Skeletal muscle tissue (tissue), 4 donors: ENCODE data around the gene RANBP3. TPM values are rescaled to one million over a fixed set of nuclear protein-coding genes. Genes with fewer than 3 reads are reported as not detected.
"Not testable (repeated sequence)": the region's sequence is repeated elsewhere in the genome, so short reads cannot be mapped to it uniquely, and the experiment has no call there.

ENCODE experiments used
- H3K27ac ChIP-seq: one replicate; pipeline ENCODE4 v1.7.0; 2013; ENCODE audit warnings: mild to moderate bottlenecking, low read depth, low read length, inconsistent platforms
- H3K27me3 ChIP-seq, 3 donors: one replicate each; pipeline ENCODE4 v1.7.0; 2013; ENCODE audit warnings: low read length in 3 of 3; ENCODE audit not compliant: control insufficient read depth in 3 of 3, insufficient read depth in 3 of 3
- H3K36me3 ChIP-seq, 3 donors: one replicate each; pipeline ENCODE4 v1.7.0; 2013; ENCODE audit warnings: low read length in 3 of 3; ENCODE audit not compliant: control insufficient read depth in 3 of 3, insufficient read depth in 3 of 3
- H3K4me1 ChIP-seq, 3 donors: one replicate each; pipeline ENCODE4 v1.7.0; 2013; ENCODE audit warnings: low read length in 3 of 3, mild to moderate bottlenecking in 3 of 3; ENCODE audit not compliant: control insufficient read depth in 3 of 3, insufficient read depth in 3 of 3
- H3K4me3 ChIP-seq, 3 donors: one replicate each; pipeline ENCODE4 v1.7.0; 2013; ENCODE audit warnings: low read length in 3 of 3
- H3K9ac ChIP-seq, 3 donors: one replicate each; pipeline ENCODE4 v1.7.0; 2013; ENCODE audit warnings: low read length in 3 of 3, mild to moderate bottlenecking in 3 of 3, moderate library complexity in 2 of 3, low read depth in 1 of 3
- H3K9me3 ChIP-seq, 3 donors: one replicate each; pipeline ENCODE4 v1.7.0; 2013; ENCODE audit warnings: low read length in 3 of 3; ENCODE audit not compliant: control insufficient read depth in 3 of 3
- total RNA-seq: library from RNA; depleted of rRNA; stranded (reverse); fragments of >200 nt; gene quantifications from one replicate; pipeline ENCODE4 v1.2.3, GENCODE V29; 2014
- donor health status: Osteomylitis.

RANBP3 gene
- total RNA-seq, 1 donor from 2014 or later: 26.6 TPM

DNA sequence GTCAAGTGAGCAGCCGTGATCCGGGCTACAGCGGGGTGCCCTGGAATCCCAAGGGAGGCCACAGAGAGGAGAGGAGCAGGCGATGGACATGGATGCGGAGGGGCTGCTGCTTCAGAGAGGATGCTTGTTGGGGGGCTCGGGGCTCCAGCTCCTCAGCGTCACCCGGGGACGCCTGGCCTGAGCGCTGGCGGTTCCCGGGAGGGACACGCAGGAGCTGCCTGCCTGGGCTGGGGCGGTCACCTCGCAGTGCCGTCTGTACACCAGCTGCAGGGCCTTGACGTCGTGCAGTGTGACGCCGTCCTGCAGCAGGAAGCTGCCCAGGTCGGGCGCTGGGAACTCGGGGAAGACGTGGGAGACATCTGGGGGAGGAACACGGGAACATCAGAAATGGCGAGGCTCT, 29.9 kb upstream of the RANBP3 start:
- H3K36me3 ChIP-seq: peaks cover 0 to 10% (median 5%) of the 10 kb centered on the region in 3 donors
- H3K27me3 ChIP-seq: no peaks in the 10 kb centered on the region
- H3K27ac ChIP-seq: no peak overlapping the region
- no peaks in the 10 kb centered on the region for H3K4me1 ChIP-seq
- H3K4me3 ChIP-seq: no peak overlapping the region
- H3K9ac ChIP-seq: no peak overlapping the region
- no peaks in the 10 kb centered on the region for H3K9me3 ChIP-seq

DNA sequence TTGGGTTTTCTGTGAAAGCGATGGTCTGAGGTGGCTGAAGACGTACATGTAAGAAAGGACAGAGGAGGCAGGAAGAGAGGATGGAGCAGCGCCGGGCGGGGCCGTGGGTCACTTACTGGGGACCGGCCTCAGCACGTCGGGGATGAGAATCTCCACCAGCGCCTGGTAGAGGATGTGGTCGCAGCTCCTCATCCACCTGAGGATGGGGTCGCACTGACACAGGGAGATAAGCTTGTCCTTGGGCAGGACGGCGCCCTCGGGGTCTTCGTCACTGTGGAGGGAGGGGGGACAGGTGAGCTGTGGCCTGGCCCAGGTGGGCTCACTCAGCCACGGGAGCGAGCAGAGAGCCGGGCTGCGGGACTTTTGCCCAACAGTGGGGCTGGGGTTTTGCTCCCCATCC, 29.0 kb upstream of the RANBP3 start:
- Histone ChIP-seq H3K27ac (no peak overlapping the region), H3K4me1 (no peaks in the 10 kb centered on the region), H3K9me3 (no peaks in the 10 kb centered on the region), H3K4me3 (no peak overlapping the region), H3K36me3 (peaks cover 0 to 16% (median 8%) of the 10 kb centered on the region in 3 donors), H3K27me3 (no peaks in the 10 kb centered on the region), H3K9ac (no peak overlapping the region)

GRCh38 chr19:6006070-6006446, 28.1 kb upstream of the RANBP3 start:
- not testable (repeated sequence) for H3K4me1 ChIP-seq, H3K4me3 ChIP-seq, H3K27ac ChIP-seq, H3K9me3 ChIP-seq, H3K27me3 ChIP-seq, H3K9ac ChIP-seq
- H3K36me3 ChIP-seq: peaks cover 0 to 17% (median 8%) of the 10 kb centered on the region in 3 donors

GRCh38 chr19:6005321-6006069, 27.6 kb upstream of the RANBP3 start:
- no peak overlapping the region for H3K4me3 ChIP-seq
- no peak overlapping the region for H3K27ac ChIP-seq
- no peak overlapping the region for H3K9ac ChIP-seq
- H3K27me3 ChIP-seq: no peaks in the 10 kb centered on the region
- peaks cover 0 to 21% (median 8%) of the 10 kb centered on the region in 3 donors for H3K36me3 ChIP-seq
- no peaks in the 10 kb centered on the region for H3K4me1 ChIP-seq
- no peaks in the 10 kb centered on the region for H3K9me3 ChIP-seq

- Histone ChIP-seq H3K27me3 (no peaks in the 10 kb centered on the region), H3K36me3 (peaks cover 0 to 23% (median 6%) of the 10 kb centered on the region in 3 donors), H3K27ac (no peak overlapping the region), H3K4me1 (no peaks in the 10 kb centered on the region), H3K9ac (no peak overlapping the region), H3K9me3 (no peaks in the 10 kb centered on the region), H3K4me3 (no peak overlapping the region)
These were observed 26.0 kb upstream of the RANBP3 start for GRCh38 chr19:6003976-6004375.

GRCh38 chr19:6002591-6002990, 24.7 kb upstream of the RANBP3 start:
- Histone ChIP-seq H3K27ac (no peak overlapping the region), H3K4me3 (no peak overlapping the region), H3K9me3 (no peaks in the 10 kb centered on the region), H3K4me1 (no peaks in the 10 kb centered on the region), H3K27me3 (no peaks in the 10 kb centered on the region), H3K9ac (no peak overlapping the region), H3K36me3 (peaks cover 0 to 24% (median 4%) of the 10 kb centered on the region in 3 donors)

DNA sequence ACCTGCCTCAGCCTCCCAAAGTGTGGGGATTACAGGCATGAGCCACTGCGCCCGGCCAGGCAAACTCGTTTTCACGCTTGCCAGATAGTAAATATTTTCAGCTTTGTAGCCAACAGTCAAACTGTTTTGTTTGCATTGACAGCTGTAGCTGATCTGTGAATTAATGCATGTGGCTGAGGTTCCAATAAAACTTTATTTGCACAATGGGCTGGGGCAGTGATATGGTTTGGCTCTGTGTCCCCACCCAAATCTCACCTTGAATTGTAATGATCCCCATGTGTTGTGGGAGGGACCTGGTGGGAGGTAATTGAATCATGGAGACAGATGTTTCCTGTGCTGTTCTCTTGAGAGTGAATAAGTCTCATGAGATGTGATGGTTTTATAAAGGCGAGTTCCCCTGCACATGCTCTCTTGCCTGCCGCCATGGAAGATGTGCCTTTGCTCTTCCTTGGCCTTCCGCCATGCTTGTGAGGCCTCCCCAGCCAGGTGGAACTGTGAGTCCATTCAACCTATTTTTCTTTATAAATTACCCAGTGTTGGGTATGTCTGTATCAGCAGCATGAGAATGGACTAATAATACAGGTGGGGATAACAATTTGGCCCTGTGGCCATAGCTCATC, 22.4 kb upstream of the RANBP3 start:
- H3K36me3 ChIP-seq: peaks cover 0 to 22% (median 4%) of the 10 kb centered on the region in 3 donors
- H3K9ac ChIP-seq: no peak overlapping the region
- no peak overlapping the region for H3K27ac ChIP-seq
- no peaks in the 10 kb centered on the region for H3K27me3 ChIP-seq
- no peaks in the 10 kb centered on the region for H3K4me1 ChIP-seq
- H3K4me3 ChIP-seq: no peak overlapping the region
- no peaks in the 10 kb centered on the region for H3K9me3 ChIP-seq

- Histone ChIP-seq H3K9me3 (no peaks in the 10 kb centered on the region), H3K4me3 (no peak overlapping the region), H3K27ac (no peak overlapping the region), H3K4me1 (no peaks in the 10 kb centered on the region), H3K36me3 (peaks cover 0 to 22% (median 4%) of the 10 kb centered on the region in 3 donors), H3K9ac (no peak overlapping the region), H3K27me3 (no peaks in the 10 kb centered on the region)
These were observed 21.8 kb upstream of the RANBP3 start for GRCh38 chr19:5999693-6000092.

GRCh38 chr19:5997371-5997770, 19.4 kb upstream of the RANBP3 start:
- Histone ChIP-seq H3K27ac (no peak overlapping the region), H3K9me3 (no peaks in the 10 kb centered on the region), H3K4me1 (peaks cover 0 to 7% (median 4%) of the 10 kb centered on the region in 3 donors), H3K27me3 (no peaks in the 10 kb centered on the region), H3K9ac (no peak overlapping the region), H3K4me3 (no peak overlapping the region), H3K36me3 (peaks cover 0 to 12% (median 2%) of the 10 kb centered on the region in 3 donors)

GRCh38 chr19:5996623-5997320, 18.8 kb upstream of the RANBP3 start:
- H3K9ac ChIP-seq: no peak overlapping the region
- peaks cover 0 to 7% (median 4%) of the 10 kb centered on the region in 3 donors for H3K4me1 ChIP-seq
- no peak overlapping the region for H3K4me3 ChIP-seq
- H3K27ac ChIP-seq: no peak overlapping the region
- H3K9me3 ChIP-seq: no peaks in the 10 kb centered on the region
- H3K36me3 ChIP-seq: peaks cover 0 to 7% (median under 1%) of the 10 kb centered on the region in 3 donors
- H3K27me3 ChIP-seq: no peaks in the 10 kb centered on the region
